ENCODE measurements around the gene CST4.
"Not testable (repeated sequence)": the region's sequence is repeated elsewhere in the genome, so short reads cannot be mapped to it uniquely, and the experiment has no call there.

Gene CST4

DNA sequence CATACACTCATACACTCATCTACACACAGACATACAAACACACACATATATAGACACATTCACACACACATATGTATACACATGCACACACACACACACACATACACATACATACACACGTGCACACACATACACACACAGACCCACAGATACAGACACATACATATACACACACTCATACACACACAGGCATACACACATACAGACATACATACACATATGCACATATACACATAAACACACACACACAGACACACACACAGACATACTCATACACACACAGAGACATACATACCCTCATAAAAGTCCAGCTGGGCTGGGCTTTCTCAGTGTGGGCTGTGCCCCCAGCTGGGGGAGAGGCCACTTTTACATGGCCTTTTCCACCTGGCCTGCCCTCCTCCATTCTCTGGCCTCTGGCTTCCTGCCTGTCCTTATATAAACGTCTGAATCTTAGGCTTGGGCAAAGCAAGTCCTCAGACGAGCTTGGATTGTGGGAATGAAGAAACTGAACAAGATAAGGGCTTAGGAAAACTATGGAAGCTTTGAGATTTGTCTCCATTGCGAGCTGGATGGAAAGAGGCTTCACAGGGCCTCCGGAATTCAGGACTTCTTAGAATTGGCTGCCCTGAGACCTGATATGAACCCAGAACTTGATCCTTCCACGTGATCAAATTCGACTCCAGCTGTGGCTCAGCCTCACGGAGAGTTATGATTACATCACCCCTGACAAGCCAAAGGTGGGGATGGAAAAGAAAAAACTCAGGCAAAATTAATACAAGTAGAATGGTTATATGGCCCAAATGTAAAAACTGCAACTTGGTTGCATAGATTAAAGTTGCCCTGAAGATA lies 28.6 kb downstream of the CST4 start:
- DNase-seq (ENCODE audit: low spot score): no peak

DNA sequence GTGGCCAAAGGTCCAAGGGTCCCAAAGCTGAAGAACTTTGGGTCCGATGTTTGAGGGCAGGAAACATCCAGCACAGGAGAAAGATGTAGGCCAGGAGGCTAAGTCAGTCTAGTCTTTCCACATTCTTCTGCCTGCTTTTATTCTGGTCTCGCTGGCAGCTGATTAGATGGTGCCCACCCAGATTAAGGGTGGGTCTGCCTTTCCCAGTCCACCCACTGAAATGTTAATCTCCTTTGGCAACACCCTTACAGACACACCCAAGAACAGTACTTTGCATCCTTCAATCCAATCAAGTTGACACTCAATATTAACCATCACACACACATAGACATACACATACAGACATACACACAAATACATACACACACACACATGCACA lies 29.2 kb downstream of the CST4 start:
- DNase-seq (ENCODE audit: low spot score): not testable (repeated sequence)

DNA sequence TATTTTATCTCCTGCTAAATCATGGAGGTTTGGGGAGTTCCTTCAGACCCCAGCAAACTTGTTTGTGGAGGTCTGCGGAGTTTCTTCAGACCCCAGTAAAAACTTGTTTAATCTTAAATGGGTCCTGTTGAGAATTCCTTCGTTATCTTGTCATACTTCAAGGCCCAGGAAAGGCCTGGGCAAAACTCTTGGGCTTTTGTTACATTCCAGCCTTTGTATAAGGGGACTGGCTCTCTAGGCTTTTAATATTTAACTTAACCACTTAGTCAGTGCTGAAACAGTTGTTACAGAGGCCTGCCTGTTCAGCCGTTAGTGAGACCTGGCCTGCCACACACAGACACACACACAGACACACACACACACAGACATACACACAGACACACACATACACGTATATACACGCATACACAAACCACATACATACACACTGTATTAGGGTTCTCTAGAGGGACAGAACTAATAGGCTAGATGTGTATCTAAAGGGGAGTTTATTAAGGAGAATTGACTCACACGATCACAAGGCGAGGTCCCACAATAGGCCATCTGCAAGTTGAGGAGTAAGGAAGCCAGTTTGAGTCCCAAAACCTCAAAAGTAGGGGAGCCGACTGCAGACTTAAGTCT lies 29.7 kb downstream of the CST4 start:
- no peak for DNase-seq (ENCODE audit: low spot score)

DNA sequence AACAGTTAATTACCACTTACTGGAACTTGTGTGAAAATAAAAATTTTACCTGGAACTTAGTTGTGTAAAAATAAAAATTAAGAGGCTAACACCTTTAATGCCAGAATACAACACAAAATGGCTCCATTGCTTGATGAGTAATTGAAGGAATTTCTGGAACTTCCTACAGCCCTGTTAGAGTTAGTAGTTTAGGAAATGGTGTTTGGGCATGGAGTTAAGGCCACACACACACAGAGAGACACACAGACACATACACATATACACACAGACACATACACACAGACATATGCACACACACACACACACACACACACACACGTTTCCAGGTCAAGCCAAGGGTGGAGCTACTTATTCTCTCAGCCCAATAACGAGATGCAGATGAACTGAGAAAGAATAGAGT lies 30.5 kb downstream of the CST4 start:
- DNase-seq (ENCODE audit: low spot score): no peak

DNA sequence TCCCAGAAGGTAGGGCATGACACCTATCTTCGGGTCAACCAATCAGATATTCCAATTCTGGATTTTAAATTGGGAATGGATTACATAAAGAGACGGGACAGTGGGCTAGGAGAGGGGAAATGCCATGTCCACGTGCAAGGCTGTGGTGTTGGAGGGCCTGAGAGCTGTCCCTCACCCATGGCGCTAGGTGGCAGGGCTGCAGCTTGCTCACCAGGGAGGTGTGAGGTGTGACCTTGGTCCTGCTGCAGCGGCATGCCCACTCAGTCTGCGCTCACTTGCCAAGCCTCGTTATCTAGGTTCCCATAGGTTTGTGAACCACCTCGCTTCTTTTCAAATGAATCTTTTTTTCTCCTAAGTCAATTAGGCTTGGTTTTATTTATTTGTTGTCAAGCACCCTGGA lies 31.6 kb downstream of the CST4 start:
- DNase-seq (ENCODE audit: low spot score): no peak

DNA sequence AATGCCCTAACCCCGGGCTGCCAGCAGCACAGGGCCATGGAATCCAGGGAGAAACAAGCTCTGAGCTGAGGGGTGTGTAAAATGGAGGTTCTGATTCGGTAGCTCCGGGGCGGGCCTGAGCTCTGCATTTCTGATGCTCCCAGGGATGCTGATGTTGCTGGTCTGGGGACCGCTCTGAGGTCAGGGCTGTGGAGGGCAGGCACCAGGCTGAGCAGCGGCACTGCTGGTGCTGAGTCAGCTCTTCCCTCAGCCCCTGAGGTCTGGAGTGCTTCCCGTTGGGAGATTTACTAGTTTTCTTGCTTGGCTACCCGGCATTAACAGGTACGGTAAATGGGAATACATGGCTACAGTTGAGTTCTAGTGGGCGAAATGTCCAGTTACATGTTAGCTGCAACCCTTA lies 32.5 kb downstream of the CST4 start:
- no peak for DNase-seq (ENCODE audit: low spot score)

DNA sequence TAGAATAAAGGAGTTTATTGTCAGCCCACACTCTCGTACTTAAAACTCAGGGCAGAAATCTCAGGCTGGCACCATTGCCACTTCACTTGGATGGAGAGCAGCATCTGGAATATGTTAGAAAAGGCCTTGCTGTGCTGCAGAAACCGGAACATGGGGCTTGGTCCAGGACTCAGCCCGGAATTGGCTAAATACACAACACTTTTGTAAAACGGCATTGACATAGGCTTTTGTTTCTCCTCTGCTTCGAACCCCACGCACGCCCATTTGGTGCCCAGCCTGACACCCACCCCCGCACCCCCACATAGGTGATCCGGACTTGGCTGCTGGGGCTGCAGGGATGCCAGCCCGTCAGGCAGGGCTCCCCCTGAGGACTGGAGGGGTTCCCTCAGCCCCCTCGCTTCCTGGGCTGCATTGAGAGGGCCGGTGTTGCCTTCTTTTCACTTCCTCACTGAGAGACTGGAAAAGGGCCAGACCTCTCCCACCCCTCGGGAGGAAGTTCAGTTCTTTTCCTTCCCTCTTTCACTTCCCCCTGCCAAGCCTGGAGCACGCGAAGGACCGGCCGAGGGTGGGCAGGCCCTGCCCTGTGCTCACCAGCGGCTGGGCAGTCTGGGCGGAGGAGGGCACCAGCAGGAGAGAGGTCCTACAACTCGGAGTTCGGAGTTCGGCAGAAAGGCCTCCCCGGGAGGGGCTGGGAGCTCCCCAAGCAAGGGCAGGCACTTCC lies 33.2 kb downstream of the CST4 start:
- no peak for DNase-seq (ENCODE audit: low spot score)

DNA sequence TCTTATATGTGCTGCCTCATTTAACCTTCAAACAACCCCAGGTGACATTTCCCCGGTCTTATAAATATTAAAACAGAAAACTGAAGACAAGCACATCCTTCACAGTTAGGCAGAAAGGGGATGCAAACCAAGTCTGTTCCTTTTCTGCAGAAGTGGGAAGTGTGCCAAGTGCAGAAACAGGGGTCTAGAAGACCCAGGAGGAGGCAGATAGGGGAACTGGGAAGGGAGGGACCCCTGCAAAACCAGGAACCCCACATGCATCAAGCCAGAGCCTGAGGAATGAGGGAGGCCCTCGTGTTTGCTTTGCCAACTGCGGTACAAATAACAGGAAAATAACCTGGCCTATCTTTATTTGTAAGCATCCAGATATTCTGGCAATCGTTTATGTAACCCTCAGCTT lies 34.1 kb downstream of the CST4 start:
- no peak for DNase-seq (ENCODE audit: low spot score)

DNA sequence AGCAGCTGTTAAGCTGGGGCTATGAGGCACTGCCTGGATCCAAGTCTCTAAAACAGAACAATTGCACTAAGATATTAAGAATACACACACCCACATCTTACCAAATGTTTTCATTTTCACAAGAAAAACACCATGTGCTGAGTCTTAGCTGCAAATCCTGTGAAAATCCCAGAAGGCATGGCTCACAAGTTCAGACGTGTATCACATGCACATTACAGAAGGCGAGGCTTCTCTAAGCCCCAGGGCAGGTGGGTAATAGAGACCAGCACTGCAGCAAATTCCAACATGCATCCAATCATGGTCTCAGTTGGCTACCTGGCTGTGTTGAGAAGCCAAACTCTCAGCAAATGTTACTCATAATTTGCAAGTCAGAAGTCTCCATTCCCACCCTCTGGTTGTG lies 34.8 kb downstream of the CST4 start:
- no peak for DNase-seq (ENCODE audit: low spot score)

DNA sequence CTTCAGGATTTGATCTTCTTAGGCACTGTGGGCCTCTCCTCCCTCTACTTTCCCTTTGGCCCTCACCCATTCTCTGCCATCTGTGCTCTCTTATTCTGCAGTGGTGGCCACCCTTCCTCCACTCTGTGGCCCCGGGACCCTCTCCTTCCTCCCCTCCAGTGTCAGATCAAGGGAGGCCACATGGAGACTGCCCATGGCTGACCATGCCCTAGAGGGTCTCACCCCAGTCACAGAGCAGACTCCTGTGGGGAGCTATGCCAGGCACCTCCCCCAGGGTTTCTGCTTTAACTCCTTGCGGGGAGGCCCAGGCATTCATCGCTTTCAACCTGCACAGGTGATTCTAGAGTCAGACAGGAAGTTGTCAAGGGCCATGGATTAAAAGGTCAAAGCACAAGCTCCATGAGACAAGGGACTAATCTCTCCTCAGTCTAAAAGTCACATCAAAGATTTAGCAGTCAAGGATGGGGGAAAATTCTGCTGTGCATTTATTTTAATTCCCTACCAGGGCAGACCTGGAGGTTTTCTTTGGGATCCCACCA lies 35.4 kb downstream of the CST4 start:
- DNase-seq (ENCODE audit: low spot score): no peak

DNA sequence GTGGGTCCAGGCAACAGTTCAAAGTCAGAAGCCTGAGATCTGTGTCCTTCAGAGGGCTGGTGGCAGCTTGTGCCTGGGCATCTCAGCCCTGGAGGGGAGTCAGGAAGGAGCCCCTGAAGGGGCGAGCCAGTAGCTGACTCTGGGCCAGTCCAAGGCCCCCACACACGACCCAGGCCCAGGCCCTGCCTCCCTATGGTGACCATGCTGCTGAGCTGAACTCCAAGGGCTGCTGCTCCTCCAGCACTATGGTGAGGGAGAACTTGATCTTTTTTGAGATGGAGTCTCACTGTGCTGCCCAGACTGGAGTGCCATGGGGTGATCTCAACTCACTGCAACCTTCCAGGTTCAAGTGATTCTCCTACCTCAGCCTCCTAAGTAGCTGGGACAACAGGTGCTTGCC lies 35.9 kb downstream of the CST4 start:
- DNase-seq (ENCODE audit: low spot score): no peak

DNA sequence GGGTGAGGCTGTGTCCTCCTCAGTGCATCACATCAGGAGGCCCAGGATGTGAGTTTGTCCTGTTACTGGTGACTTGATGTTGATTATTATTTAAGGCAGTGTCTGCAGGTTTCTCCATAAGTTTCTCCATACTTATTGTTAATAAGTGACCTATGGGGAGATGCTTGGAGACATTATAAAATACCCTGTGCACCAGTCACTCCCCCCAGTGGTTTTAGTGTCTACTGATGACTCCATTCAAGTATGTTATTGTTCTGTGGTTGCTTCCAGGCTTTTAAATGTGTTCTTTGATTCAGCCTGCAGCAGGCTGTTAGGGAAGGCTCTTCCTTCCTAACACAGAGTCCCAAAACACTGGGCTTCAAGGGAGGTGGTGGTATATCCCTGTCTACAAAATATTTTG lies 36.5 kb downstream of the CST4 start:
- DNase-seq (ENCODE audit: low spot score): no peak

DNA sequence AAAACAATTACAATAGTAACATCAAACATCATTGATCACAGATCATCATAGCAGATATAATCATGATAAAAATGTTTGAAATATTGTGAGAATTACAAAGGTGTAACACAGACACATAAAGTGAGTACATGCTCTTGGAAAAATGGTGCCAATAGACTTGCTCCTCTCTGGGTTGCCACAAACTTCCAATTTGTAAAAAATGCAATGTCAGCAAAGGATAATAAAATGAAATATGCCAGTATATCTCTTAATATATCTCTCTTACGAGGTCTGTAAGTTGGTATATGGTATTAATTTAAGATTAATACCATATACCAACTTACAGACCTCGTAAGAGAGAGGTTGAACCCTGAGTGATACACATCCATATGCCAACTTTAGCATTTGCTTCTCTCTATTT lies 37.7 kb downstream of the CST4 start:
- DNase-seq (ENCODE audit: low spot score): no peak

DNA sequence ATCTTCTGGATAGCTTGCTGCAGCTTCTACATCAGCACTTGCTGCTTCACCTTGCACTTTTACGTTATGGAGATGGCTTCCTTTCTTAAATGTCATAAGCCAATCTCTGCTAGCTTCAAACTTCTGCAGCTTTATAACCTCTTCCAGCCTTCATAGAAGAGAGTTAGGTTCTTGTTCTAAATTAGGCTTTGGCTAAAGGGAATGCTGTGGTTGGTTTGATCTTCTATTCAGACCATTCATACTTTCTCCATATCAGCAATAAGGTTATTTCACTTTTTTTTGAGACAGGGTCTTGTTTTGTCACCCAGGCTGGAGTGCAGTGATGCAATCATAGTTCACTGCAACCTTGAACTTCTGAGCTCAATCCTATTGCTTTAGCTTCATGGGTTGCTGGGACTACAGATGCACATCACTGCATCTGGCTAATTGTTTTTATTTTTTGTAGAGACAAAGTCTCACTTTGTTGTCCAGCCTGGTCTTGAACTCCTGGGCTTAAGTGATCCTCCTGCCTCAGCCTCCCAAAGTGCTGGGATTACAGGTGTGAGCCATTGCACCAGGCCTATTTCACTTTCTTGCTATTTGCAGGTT lies 38.9 kb downstream of the CST4 start:
- DNase-seq (ENCODE audit: low spot score): no peak

DNA sequence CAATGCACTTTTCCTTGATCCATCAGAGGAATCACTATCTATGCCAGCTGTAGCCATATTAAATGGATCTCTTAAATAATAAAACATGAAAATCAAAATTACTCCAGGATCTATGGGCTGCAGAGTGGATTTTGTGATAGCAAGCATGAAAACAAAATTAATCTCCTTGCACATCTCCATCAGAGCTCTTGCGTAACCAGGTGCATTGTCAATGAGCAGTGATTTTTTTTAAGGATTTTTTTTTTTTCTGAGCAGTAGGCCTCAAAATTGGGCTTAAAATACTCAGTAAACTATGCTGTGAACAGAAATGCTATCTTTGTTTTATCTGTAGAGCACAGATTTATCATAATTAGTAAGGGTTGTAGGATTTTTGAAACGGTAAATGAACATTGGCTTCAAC lies 39.6 kb downstream of the CST4 start:
- DNase-seq (ENCODE audit: low spot score): no peak

DNA sequence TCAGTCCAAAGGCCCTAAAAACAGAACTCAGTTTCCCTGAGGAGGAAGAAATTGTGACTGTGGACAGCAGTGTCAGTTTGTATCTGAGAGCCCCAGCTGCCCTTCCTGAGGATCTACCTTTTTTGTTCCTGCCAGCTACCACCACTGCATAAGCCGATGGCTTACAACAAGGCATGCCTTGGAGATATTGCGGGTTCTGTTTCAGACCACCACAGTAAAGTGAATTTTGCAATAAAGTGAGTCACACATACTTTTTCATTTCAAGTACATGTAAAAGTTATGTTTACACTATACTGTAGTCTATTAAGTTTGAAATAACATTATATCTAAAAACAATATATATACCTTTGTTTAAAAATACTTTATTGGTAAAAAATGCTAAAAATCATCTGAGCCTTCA lies 41.5 kb downstream of the CST4 start:
- no peak for DNase-seq (ENCODE audit: low spot score)

DNA sequence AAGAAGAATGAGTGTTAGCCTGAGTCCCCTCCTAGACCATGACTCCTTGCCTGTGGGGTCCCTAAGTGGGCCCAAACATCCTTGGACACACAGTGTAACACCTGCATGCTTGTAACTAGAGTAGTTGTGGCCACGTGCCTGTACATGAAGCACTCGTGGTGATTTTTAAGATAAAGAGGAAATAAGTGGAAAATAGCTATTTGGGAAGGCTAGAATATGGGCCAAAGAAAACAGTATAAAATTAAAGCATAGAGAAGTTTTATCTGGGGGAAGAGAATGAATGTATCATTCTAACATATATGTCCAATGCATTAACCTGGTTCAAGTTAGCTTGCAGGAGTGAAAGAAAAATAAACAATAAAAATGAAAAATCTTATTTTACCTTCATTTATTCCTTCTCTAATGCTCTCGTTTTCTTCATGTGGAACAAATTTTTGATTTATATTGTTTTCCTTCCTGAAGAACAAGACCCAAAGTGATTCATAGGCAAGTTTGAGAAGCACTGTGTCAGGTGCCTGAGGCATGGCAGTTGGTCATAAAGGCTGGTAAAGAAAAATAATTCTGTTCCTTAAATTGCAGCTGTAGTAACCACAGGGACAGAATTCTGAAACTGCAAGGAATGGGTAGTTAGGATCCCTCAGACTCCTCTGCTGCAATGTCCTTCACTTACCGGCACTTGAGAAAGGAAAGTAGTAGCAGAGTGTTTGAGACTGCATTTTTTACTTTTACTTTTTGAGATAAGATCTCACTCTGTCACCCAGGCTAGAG lies 42.5 kb downstream of the CST4 start:
- DNase-seq (ENCODE audit: low spot score): no peak

DNA sequence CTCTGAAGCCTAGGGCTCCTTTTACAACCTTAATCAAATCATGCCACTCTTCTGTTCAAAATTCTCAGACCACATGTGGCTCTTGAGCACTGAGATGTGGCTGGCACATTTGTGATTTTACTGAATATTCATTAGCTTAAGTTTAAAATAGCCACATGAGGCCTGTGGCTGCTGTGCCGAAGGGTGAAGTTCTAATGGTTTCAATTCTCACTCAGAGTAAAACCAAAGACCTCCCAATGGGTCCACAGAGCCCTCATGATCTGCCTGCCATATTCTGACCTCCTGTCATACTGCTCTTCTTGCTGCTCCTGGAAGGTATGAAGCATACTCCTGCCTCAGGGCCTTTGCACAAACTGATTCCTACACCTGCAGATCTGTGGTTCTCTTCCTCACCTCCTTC lies 43.3 kb downstream of the CST4 start:
- no peak for DNase-seq (ENCODE audit: low spot score)

DNA sequence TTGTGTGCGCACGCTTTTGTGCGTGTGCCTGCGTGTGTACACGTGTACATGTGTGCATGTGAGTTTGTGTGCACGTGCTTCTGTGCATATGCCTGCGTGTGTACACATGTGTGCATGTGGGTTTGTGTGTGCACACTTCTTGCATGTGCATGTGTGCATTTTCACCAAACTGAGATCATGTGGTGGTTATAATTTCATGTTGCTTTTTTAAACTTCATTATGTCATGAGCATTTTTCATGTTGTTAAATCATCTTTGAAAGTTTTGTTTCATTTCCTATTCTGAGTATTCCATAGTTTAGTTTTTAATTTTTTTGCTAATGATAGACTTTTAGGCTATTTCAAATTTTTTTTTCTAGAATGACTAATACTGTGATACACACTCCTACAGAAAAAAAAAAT lies 44.7 kb downstream of the CST4 start:
- DNase-seq (ENCODE audit: low spot score): no peak

DNA sequence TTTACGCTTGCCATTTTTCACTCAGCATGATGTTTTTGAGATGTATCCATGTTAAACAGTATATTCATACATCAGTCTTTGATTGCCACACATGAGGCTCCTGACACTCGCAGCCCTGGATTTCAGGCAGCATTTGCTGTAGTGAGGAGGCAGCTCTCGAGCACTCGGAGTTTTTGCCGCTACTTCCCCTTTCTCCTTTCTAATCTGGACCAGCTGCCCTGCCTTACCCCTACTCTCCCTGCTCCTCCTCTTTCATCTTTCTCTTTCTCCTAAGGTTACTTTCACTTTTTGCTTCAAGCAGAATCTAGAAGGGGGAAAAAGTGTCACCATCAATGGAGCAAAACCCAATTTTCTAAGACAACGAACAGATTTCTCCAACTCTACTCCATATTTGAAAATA lies 45.2 kb downstream of the CST4 start:
- no peak for DNase-seq (ENCODE audit: low spot score)

DNA sequence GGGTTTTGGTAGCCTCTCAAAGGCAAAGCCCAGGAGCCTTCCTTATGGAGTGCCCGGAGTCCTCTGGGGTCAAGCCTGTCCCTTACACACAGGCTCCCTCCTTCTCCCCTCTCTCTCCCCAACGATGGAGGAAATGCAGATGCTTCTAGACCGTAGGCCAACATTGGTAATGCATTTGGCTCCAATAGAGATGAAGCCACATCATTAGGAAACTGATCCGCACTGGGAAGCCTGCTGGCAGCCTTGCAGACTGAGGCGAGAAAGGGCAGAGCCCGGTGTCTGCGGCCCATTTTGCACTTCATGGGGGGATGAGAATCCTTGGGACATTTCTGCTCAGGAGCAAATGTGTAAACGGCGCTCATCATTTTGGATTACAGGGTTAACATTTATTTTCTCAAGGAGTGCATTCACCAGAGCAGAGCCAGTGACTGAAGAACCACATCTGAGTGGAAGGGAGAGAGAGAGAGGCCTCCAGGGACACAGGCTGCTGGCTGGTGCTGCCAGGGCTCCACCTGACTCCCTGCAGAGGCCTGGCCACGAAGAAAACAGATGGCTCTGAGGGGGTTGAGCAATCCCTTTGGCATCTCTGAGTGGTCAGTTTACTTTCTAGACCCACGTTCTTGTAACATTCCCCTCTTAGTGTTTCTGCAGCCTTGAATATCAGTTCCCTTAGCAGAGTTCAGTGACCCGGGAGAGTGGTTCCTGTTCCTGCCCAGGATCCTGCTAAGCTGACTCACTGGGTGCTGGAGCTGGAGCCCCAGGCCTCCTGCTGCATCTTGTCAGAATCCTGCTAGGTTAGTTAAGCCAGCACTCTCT lies 46.7 kb downstream of the CST4 start:
- DNase-seq (ENCODE audit: low spot score): no peak

Measured in CD4-positive, alpha-beta T cell treated with Interleukin-2 at 100 ng/mL for 4 hours (primary cell).